Choroid plexus epithelial cell (primary cell): ENCODE data around the gene MESD.

Experiments used
- DNase-seq: peaks from one replicate; pipeline ENCODE4 v3.0.0-alpha.2; 2010; ENCODE audit warnings: low read depth
- H3K4me3 ChIP-seq: 2 replicates; pipeline ENCODE4 v1.5.1; 2011; ENCODE audit warnings: low read depth, mild to moderate bottlenecking, control low read depth, low read length, moderate library complexity
- CTCF ChIP-seq: conservative IDR thresholded peaks from 2 replicates; pipeline ENCODE4 v1.5.1; 2011; ENCODE audit warnings: low read depth, mild to moderate bottlenecking, control low read depth, inconsistent platforms, low read length, moderate library complexity

Gene MESD

GRCh38 chr15:81000144-81000623 is 10.6 kb upstream of the MESD start:
- TF ChIP-seq CTCF: no peak
- H3K4me3 ChIP-seq: peak overlapping the region; percentile 88
- DNase-seq: peak; percentile 41

DNA sequence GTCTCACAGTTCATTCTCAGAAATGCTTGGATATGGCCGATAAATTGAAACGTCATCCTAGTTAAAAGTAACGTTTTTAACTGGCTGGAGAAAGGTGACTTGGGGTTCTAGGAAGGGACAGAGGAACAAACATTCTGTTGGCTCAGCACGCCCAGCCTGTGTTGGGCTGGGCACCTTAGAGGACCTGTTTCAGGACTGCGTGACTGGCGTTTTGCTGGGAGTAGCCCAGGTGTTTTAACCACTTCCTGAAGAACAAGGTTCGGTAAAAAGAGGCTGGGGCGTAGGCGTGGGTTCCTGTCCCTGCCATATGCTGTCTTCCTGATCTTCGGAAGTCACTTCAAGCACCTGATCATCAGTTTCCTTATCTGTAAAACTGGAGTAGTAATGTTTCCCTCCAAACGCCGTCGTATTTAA is 10.0 kb upstream of the MESD start:
- peak overlapping the region; percentile 8 for H3K4me3 ChIP-seq
- no peak for DNase-seq
- no peak for TF ChIP-seq CTCF

DNA sequence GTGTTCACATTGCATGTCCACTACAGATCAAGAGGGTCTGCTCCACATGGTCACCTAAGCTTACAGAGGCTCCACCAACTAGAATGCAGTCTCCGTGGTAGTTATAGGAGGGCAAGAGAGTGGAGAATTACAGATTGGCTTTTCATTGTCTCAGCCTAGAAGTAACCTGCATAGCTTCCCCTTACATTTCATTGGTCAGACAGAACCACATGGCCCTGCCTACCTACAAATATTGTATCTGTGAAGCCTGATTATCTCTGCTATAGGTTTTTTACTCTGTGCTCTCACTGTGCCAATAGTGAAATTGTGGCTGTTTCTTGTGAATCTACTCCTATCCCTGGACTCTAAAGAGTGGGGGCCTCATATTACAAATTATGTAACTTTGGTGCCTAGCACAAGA is 8.6 kb upstream of the MESD start:
- TF ChIP-seq CTCF: no peak
- DNase-seq: no peak
- H3K4me3 ChIP-seq: no peak overlapping the region

DNA sequence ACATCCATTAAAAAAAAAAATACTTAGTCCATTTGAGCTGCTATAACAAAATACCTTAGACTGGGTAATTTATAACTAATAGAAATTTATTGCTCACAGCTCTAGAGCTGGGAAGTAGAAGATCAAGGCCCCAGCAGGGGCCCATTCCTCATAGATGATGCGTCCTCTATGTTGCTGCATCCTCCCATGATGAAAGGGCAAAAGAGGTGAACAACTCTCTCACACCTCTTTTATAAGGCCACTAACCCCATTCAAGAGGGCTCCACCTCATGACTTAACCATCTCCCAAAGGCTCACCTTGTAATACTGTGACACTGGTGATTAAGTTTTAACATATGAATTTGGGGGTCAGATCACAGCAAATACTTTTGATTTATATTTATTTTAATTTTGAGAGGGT is 8.1 kb upstream of the MESD start:
- no peak overlapping the region for H3K4me3 ChIP-seq
- no peak for TF ChIP-seq CTCF
- peak; percentile 37 for DNase-seq

DNA sequence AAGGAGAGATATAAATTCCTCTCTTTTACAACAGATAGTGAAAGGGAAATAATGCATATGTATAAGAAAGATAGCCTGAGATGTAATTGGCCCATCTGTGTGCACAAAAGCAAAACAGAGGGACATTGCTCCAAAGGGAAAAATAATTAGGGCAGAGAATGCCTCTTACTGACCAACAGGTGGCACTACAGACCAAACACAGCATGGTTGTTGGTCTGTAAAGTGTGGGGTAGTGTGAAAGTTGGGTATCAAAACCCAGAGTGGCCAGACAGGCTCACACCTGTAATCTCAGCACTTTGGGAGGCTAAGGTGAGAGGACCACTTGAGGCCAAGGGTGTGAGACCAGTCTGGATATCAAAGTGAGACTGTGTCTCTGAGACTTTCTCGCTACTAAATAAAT is 6.6 kb upstream of the MESD start:
- H3K4me3 ChIP-seq: no peak overlapping the region
- peak; percentile 32 for DNase-seq
- peak; percentile 60 for TF ChIP-seq CTCF

DNA sequence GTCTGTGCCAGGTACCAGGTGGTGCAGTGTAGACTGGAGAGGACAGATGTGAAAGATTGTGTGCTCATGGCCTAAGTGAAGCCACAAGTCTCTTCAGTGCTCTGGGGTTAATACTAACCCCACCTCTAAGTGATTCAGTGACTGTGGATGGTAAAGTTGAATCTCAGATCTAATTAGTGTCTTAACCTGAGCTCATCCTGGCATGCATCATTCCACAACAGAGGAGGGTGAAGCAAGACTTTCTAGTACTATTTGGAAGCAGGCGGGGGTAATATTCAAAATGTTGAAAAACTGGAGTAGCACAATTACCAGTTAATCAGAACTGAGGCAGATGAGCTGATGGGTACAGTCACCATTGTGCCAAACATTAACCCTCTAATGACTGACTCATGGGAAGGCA is 2.8 kb upstream of the MESD start:
- no peak overlapping the region for H3K4me3 ChIP-seq
- no peak for TF ChIP-seq CTCF
- no peak for DNase-seq

GRCh38 chr15:80992006-80992405 is 2.4 kb upstream of the MESD start:
- DNase-seq: no peak
- TF ChIP-seq CTCF: no peak
- H3K4me3 ChIP-seq: no peak overlapping the region
